GM23338 (cell line): ENCODE data around the gene IGDCC3.

Source experiments
- CREB1 ChIP-seq: fragments of 250-450 bp; sonication (Bioruptor Pico); IDR thresholded peaks from 2 replicates; pipeline ENCODE4 v1.5.0; 2020; ENCODE audit warnings: low read depth, mild to moderate bottlenecking, moderate library complexity
- CTCF ChIP-seq, 2 experiments: fragments of 200-600 bp in 1 of 2; sonication (generic) in 1 of 2; conservative IDR thresholded peaks; 2 replicates each; pipeline versions ENCODE4 v1.5.1 to v1.6.1; 2016 to 2017; ENCODE audit warnings: antibody characterized with exemption in 2 of 2, low read depth in 2 of 2, mild to moderate bottlenecking in 2 of 2, moderate library complexity in 1 of 2
- EZH2 ChIP-seq: fragments of 200-600 bp; sonication (generic); IDR thresholded peaks from one replicate; pipeline ENCODE4 v1.8.0; 2017; ENCODE audit warnings: antibody characterized with exemption, mild to moderate bottlenecking, low read depth; ENCODE audit not compliant: unreplicated experiment
- EZH2phosphoT487 ChIP-seq: fragments of 200-600 bp; sonication (generic); IDR thresholded peaks from one replicate; pipeline ENCODE4 v1.8.1; 2018; ENCODE audit warnings: antibody characterized with exemption; ENCODE audit not compliant: unreplicated experiment
- JUNB ChIP-seq: IDR thresholded peaks from one replicate; pipeline ENCODE4 v1.6.1; 2016; ENCODE audit warnings: antibody characterized with exemption; ENCODE audit not compliant: unreplicated experiment
- NANOG ChIP-seq: IDR thresholded peaks from 2 replicates; pipeline ENCODE4 v1.6.1; 2016; ENCODE audit warnings: antibody characterized with exemption, borderline replicate concordance
- POLR2AphosphoS5 ChIP-seq: IDR thresholded peaks from 2 replicates; pipeline ENCODE4 v1.6.1; 2016; ENCODE audit warnings: antibody characterized with exemption, low read depth
- REST ChIP-seq: IDR thresholded peaks from one replicate; pipeline ENCODE4 v1.6.1; 2018; ENCODE audit warnings: antibody characterized with exemption; ENCODE audit not compliant: unreplicated experiment
- STAT1 ChIP-seq: IDR thresholded peaks from one replicate; pipeline ENCODE4 v1.6.1; 2016; ENCODE audit warnings: antibody characterized with exemption; ENCODE audit not compliant: unreplicated experiment
- ZNF114 ChIP-seq: fragments of 250-450 bp; sonication (Bioruptor Pico); IDR thresholded peaks from 2 replicates; pipeline ENCODE4 v1.5.0; 2020; ENCODE audit warnings: mild to moderate bottlenecking, moderate library complexity
- ZNF331 ChIP-seq: fragments of 250-450 bp; sonication (Bioruptor Pico); IDR thresholded peaks from 2 replicates; pipeline ENCODE4 v1.5.0; 2020; ENCODE audit warnings: low read depth, mild to moderate bottlenecking, moderate library complexity

- TF ChIP-seq EZH2 (no peak), POLR2AphosphoS5 (no peak), CTCF (conservative IDR thresholded peaks at IDR 0.05; ENCODE audit: low read depth in 2 of 2) (no peak), REST (no peak), NANOG (no peak), EZH2phosphoT487 (no peak), JUNB (no peak), CREB1 (CRISPR knock-in tag) (no peak), STAT1 (no peak), ZNF331 (CRISPR knock-in tag) (no peak), ZNF114 (CRISPR knock-in tag) (no peak)
Observed at GRCh38 chr15:65365229-65365628, 12.6 kb downstream of the IGDCC3 start.
